GM12892 (cell line): ENCODE results near the gene CPSF6.
"Not testable (repeated sequence)": the region's sequence is repeated elsewhere in the genome, so short reads cannot be mapped to it uniquely, and the experiment has no call there.

Source experiments
- POLR2A ChIP-seq: IDR thresholded peaks from 2 replicates; pipeline ENCODE4 v1.6.1; 2011; ENCODE audit warnings: low read depth, low read length, control low read depth
- POLR2AphosphoS5 ChIP-seq: IDR thresholded peaks from 2 replicates; pipeline ENCODE4 v1.6.1; 2011; ENCODE audit warnings: low read depth, low read length, control low read depth
- TAF1 ChIP-seq: IDR thresholded peaks from 2 replicates; pipeline ENCODE4 v1.6.1; 2011; ENCODE audit warnings: low read depth, mild to moderate bottlenecking, control low read depth, low read length, borderline replicate concordance

GRCh38 chr12:69317233-69317632, 77.9 kb downstream of the CPSF6 start:
- TF ChIP-seq POLR2AphosphoS5, POLR2A, TAF1: not testable (repeated sequence)
